Stimulated activated CD4-positive, alpha-beta T cell treated with anti-CD3 and anti-CD28 coated beads, Interleukin-4, amount 100 ng/mL, for 4 hours (primary cell): ENCODE data around the gene SNRPA1.
A peak's percentile ranks its signal among the peaks of the same experiment; 100 is the strongest.
"Not testable (repeated sequence)": the region's sequence is repeated elsewhere in the genome, so short reads cannot be mapped to it uniquely, and the experiment has no call there.

Source experiments
- DNase-seq, 2 experiments: peaks; one replicate each; pipeline ENCODE4 v3.0.0-alpha.2; 2020

The SNRPA1 gene

GRCh38 chr15:101288905-101289513 is 6.0 kb downstream of the SNRPA1 start:
- DNase-seq = no peak

DNA sequence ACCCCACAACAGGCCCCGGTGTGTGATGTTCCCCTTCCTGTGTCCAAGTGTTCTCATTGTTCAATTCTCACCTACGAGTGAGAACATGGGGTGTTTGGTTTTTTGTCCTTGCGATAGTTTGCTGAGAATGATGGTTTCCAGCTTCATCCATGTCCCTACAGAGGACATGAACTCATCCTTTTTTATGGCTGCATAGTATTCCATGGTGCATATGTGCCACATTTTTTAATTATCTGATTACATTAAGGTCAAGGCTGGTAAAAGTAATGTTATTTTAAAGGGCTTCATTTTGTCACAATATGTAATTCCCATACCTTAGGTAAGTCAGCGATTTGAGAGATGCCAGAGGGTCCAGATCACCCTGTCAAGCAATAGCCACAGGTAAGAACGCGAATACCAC is 7.7 kb downstream of the SNRPA1 start:
- DNase-seq = not testable (repeated sequence)

GRCh38 chr15:101286471-101287114 is 8.5 kb downstream of the SNRPA1 start:
- DNase-seq = no peak

DNA sequence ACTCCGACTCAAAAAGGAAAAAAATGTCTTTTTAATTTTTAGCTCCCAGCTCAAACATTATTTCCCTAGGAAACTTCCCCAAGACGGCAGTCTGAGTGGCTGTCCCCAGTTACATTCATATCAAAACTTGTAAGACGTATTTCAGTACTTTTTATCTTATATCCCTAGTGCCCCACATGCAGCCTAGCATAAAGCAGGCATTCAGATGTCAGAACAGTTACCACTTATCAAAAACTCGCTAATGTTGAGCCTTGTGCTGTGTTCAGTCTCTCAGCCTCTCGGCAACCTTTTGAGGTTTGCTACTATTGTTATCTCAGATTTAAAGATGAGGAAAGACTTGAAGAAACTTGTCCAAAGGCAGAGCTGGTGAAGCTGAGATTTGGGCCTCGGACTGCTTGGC is 11.1 kb downstream of the SNRPA1 start:
- DNase-seq = no peak

- no peak for DNase-seq
Observed at GRCh38 chr15:101280007-101280406, 15.0 kb downstream of the SNRPA1 start.

DNA sequence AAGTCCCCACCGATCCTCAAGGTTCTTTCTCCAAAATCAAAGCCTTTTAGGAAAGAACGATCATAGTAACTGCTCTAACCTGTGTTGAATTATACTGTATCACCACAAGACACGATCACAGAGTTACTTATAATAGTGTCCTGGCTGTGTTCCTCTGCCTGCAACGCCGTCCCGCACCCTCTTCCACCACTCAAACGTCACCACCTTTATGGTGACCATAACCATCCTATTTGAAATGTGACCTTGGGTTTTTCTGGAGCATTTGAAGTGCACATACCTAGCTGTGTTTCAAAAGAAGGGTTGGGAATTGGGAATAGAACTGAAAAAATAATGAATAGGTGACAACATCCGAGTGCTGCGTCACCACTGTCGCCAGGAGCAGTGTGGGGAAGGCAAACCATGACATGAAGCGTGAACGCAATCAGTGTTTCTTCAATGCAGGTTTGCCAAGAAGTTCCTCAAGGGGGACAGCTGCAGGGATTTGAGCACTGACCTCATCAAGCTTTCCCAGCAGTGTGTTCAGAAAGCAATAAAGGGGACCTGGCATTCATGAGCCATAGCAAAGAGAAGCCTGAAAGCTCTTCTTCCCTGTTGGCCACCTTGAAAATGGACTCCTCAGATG is 17.0 kb downstream of the SNRPA1 start:
- no peak for DNase-seq

DNA sequence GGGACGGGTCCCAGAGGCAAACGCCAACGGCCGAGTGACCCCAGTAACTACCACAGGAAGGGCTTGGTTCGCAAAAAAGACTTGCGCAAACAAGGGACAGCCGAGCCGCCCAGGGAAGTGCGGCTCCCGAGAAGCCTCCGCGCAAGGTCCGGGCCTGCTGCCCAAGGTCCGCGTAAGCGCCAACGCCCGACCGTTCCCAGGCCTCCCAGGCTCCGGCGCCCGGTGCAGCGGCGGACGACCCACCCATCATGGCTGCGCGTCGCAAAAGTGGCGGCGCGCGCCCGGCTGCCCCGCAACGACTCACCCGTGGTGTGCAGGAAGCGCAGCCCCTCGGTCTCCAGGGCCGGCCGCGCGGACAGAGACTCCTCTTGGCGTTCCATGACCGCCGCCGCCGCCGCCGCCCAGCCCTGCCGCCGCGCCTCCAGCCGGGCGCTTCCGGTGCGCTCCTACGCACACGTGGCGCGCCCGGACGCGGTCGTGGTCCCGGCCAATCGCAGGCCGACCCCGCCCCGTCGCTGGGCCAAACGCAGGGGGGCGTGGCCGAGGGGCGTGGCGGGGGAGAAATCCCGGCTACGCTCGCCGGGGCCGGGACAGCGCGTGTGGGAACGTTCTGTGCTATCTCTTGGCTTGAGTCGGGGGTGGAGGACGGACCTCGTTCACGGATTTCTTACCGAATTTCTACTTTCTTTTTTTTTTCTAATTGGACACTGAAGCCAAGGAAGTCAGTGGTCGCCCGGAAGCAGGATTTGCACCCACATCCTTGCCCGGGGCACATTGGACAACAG is 17.8 kb downstream of the SNRPA1 start, which contains the start of gene SELENOS:
TSS of gene SELENOS (minus strand) at position 448 of the 785 bp plus-strand sequence. CDS start at position 380, 68 bp downstream.
- peak; percentile 82 to 92 for DNase-seq

DNA sequence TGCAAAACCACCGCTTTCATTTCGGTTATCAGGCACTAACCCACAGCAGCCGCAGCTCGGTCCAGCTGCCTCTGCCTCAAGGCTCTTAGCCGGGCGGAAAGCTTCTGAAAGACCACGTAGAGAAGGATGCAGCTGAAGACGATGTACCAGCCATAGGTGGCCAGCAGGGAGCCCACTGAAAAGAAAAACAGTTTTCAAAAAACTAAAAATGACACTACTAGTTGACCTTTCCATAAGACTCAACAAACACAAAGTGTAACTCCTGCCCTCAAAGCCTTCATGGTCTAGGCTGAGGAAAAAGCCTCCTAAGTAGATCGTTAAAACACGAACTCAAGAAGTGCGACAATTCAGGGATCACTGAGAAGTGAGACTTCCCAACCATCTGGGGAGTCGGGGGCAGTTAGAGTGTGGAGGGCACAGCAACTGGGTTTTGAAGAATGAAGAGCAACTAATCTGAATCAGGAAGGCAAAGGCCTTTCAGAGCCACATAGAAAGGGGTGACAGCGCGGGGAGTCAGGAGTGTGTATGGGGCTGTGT is 18.5 kb downstream of the SNRPA1 start:
- no peak for DNase-seq

DNA sequence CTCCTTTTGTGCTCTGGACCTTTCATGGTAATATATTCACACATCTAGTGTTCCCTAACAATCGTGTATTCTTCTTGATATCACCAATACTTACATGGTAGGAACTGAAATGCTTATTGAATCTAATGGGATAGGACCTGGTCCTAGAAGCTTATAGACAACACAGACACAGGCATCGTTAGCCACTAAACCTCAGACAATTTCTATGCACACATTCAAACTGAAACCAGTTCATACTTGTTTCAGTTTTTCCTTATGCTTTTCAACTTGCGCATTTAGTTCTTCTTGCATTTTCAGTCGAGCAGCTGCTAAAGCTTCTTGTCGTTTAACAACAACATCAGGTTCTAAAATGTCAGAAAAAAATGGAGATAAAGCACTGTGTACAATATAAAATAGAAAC is 20.0 kb downstream of the SNRPA1 start:
- no peak for DNase-seq

GRCh38 chr15:101273534-101273933 is 21.5 kb downstream of the SNRPA1 start:
- DNase-seq = no peak

DNA sequence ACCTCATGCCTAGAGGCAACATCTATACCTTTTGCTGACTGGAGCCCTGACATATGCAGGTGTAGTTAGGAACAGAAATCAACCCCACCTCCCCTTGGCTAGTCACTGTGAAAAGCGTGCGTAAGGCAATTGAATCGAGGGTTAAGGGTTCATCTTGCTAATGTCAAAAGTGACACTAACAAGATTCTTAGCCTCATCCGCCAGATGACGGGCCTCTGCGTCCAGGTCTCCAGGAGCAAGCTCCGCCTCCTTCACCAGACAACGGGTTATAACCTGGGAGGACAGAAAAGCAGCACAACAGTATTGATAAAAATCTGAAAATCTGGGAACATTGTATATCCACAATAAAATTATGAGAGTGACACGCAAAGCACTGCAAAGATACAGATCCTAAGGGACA is 22.5 kb downstream of the SNRPA1 start:
- DNase-seq = no peak

- no peak for DNase-seq
Observed at GRCh38 chr15:101269479-101270223, 25.4 kb downstream of the SNRPA1 start.

GRCh38 chr15:101267320-101268104 is 27.5 kb downstream of the SNRPA1 start:
- no peak for DNase-seq

DNA sequence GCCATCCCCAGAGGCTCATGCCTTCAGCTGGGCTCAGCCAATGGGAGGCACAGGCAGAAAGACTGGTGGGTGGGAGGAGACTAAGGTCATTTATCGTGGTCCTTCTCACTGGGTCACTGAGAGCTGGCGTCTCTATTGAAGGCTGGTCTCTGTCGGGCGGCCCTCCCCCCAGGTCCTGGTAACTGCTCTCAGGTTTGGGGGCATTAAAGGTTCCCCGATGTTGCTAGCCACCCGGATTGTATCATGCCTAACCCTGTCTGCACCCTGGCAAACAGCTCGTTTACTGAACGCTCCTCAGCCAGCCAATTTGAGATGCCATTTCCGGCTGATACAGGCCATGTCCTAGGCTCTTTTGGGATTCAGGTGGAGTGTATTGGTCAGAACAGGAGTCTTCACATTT is 28.3 kb downstream of the SNRPA1 start:
- DNase-seq = no peak

- DNase-seq = no peak
Observed at GRCh38 chr15:101266034-101266433, 29.0 kb downstream of the SNRPA1 start.

DNA sequence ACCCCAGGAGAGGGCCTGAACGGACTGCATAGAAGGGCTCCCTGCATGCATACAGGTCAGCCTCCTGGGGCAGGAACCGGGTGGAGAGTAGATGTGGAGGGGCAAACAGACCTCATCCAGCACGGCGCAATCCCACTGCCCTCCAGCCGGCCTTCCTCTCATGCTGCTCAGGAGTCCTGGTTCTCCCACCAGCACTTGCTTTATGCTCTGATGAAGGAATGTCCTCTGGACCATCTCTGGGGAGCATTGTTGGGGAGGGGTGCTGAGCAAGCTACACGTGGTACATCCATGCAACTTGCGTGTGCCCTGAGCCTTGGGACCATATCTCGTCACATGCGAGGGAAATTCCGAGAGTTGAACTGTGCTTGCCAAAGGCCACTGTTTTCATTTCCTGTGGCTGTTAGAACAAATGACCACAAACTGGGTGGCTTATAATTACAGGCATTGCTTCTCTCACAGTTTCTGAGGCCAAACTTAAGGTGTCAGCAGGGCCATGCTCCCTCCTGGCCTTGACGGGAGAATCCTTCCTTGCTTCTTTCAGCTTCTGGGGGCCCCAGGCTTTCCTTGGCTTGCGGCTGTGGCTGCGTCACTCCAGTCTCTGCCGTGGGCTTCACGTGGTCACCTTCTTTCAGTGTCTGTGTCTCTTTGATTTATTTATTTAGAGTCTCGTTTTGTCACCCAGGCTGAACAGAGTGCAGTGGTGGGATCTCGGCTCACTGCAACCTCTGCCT is 30.0 kb downstream of the SNRPA1 start:
- DNase-seq = no peak

- DNase-seq = no peak
Observed at GRCh38 chr15:101264011-101264410, 31.0 kb downstream of the SNRPA1 start.

DNA sequence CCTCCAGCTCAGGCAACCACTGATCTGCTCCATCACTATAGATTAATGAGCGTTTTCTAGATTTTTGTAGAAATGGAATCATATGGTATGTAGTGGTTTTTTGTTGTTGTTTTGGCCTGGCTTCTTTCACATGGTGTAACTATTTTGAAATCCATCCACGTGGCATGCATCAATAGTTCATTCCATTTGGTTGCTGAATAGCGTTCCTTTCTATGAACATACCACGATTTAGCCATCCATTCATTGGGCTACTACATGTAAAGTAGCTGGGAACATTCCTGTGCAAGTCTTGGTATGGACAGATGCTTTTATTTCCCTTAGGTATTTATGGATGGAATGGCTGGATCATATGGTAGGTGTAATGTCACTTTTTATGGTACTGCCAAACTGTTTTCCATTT is 32.5 kb downstream of the SNRPA1 start:
- no peak for DNase-seq

GRCh38 chr15:101258238-101259144 is 36.6 kb downstream of the SNRPA1 start:
- DNase-seq = peak; percentile 42 to 43

DNA sequence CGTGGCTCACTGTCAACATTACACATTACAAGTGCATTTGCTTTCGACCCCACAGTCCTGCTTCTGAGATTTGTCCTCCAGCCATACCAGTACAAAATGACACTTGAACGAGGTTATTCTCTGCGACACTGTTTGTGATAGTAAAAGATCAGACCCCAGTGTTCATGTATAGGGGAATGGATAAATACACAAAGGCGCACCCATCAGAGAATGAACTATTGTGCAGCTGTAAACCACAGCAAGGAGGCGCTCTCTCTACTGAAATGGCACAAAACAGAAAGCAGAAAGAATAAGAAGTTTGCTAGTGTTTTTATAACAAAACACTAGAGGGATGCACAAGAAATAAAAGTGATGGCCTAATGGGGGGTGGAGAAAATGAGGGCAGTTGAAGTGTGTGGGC is 38.3 kb downstream of the SNRPA1 start:
- no peak for DNase-seq
